ENCODE data around the gene SBF1. TPM values are rescaled to one million over a fixed set of nuclear protein-coding genes. Genes with fewer than 3 reads are reported as not detected.

The SBF1 gene
- total RNA-seq, 2 experiments from 2014 or later = 220 to 227 TPM

- Histone ChIP-seq H3K27me3 (ENCODE audit: control insufficient read depth in 1 of 2, insufficient read depth in 2 of 2, low read length in 2 of 2) (peaks cover 0 to 2% of the 10 kb centered on the region in 2 experiments), H3K4me1 (ENCODE audit: insufficient read depth, low read length) (peaks cover 19% of the 10 kb centered on the region), H3K27ac (ENCODE audit: low read depth in 1 of 2, low read length in 2 of 2) (no peak overlapping the region), H3K4me3 (ENCODE audit: low read length) (peak overlapping the region; percentile 47), H3K36me3 (ENCODE audit: insufficient read depth, low read length) (no peaks in the 10 kb centered on the region), H3K9me3 (ENCODE audit: control insufficient read depth in 1 of 2, insufficient read depth in 1 of 2, low read length in 2 of 2) (no peaks in the 10 kb centered on the region)
- TF ChIP-seq, protein P1, sequence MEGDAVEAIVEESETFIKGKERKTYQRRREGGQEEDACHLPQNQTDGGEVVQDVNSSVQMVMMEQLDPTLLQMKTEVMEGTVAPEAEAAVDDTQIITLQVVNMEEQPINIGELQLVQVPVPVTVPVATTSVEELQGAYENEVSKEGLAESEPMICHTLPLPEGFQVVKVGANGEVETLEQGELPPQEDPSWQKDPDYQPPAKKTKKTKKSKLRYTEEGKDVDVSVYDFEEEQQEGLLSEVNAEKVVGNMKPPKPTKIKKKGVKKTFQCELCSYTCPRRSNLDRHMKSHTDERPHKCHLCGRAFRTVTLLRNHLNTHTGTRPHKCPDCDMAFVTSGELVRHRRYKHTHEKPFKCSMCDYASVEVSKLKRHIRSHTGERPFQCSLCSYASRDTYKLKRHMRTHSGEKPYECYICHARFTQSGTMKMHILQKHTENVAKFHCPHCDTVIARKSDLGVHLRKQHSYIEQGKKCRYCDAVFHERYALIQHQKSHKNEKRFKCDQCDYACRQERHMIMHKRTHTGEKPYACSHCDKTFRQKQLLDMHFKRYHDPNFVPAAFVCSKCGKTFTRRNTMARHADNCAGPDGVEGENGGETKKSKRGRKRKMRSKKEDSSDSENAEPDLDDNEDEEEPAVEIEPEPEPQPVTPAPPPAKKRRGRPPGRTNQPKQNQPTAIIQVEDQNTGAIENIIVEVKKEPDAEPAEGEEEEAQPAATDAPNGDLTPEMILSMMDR (IDR thresholded peaks at IDR 0.05) = no peak
- Mint-ChIP-seq H3K4me3 (peak overlapping the region; percentile 67), H3K27ac (no peak overlapping the region), H3K27me3 (no peaks in the 10 kb centered on the region), H3K9me3 (no peaks in the 10 kb centered on the region), H3K36me3 (ENCODE audit: low read depth) (no peaks in the 10 kb centered on the region), H3K4me1 (ENCODE audit: low read depth) (peaks cover 13% of the 10 kb centered on the region)
- no peak for ATAC-seq (ENCODE audit: poor library complexity)
- POLR2A ChIA-PET = interaction anchor here (0.8 to 2.0 kb wide), 4 partner anchors 12 to 44 kb away, joined by 3 to 8 read pairs (median 4); partner anchors contain the start of genes LMF2 and NCAPH2
- CTCF ChIA-PET = interaction anchor here (0.7 to 1.0 kb wide), 2 partner anchors 43 to 44 kb away, joined by 3 to 4 read pairs; partner anchors contain the start of gene SCO2
- no peak for DNase-seq
- intact Hi-C loops (cut with DNase I, micrococcal nuclease) = no loop called here
Observed at GRCh38 chr22:50482107-50483074, 7.6 kb upstream of the SBF1 start.

DNA sequence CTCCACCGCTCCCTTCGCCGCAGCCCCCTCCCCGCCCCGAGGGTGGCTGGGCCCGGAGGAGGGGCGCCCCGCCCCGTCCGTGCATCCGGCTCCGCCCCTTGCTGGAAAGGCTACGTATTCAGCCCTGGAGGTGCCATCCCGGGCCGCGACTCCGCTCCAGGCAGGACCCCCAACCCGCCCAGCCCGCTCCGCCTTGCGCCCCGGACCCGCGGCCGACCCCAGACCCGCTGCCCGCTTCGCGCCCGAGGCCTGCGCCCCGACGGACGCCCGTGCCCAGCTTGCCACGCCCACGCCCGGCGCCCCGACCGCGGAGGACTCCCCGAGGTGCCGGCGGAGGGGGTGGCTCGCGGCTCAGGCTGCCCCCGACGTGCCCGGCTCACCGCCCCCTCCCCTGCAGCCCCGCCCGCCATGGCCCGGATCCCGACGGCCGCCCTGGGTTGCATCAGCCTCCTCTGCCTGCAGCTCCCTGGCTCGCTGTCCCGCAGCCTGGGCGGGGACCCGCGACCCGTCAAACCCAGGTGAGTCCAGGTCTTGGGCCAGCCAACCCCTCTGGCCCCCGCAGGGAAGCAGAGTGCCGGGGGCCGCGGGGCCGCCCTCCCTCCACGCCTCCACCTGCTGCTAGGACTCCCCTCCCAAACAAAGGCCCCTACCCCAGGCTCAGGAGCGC is 6.7 kb upstream of the SBF1 start, which contains the start of gene ADM2:
TSS of gene ADM2 (plus strand) at position 104 of the 667 bp plus-strand sequence. CDS start at position 409, 305 bp downstream.
- peak within 1 kb of the TSS; percentile 47 for H3K4me3 ChIP-seq (ENCODE audit: low read length)
- Mint-ChIP-seq H3K4me1 (ENCODE audit: low read depth) (peaks cover 13% of the 10 kb centered on the region), H3K9me3 (no peaks in the 10 kb centered on the region), H3K27me3 (no peaks in the 10 kb centered on the region), H3K4me3 (peak within 1 kb of the TSS; percentile 81), H3K36me3 (ENCODE audit: low read depth) (no peaks in the 10 kb centered on the region), H3K27ac (peak within 1 kb of the TSS; percentile 30)
- intact Hi-C loops (cut with DNase I, micrococcal nuclease) = no loop called here
- CTCF ChIA-PET = interaction anchor here (1.0 kb wide), 1 partner anchor 45 kb away, joined by 3 read pairs; no protein-coding TSS in a partner anchor
- H3K9me3 ChIP-seq (ENCODE audit: control insufficient read depth in 1 of 2, insufficient read depth in 1 of 2, low read length in 2 of 2) = no peaks in the 10 kb centered on the region
- H3K4me1 ChIP-seq (ENCODE audit: insufficient read depth, low read length) = peaks cover 17% of the 10 kb centered on the region
- ATAC-seq (ENCODE audit: poor library complexity) (peak; percentile 86), DNase-seq (peak; percentile 43 to 85 (median 65))
- no peak within 1 kb of the TSS for H3K27ac ChIP-seq (ENCODE audit: low read depth in 1 of 2, low read length in 2 of 2)
- H3K27me3 ChIP-seq (ENCODE audit: control insufficient read depth in 1 of 2, insufficient read depth in 2 of 2, low read length in 2 of 2) = peaks cover 0 to 2% of the 10 kb centered on the region in 2 experiments
- H3K36me3 ChIP-seq (ENCODE audit: insufficient read depth, low read length) = no peaks in the 10 kb centered on the region
- TF ChIP-seq, protein P1 (IDR thresholded peaks at IDR 0.05) = no peak
- POLR2A ChIA-PET = interaction anchor here (1.0 to 2.0 kb wide), 3 partner anchors 11 to 45 kb away, joined by 3 to 8 read pairs (median 5); partner anchors contain the start of genes LMF2 and NCAPH2

- Mint-ChIP-seq H3K9me3 (no peaks in the 10 kb centered on the region), H3K27ac (no peak overlapping the region), H3K36me3 (ENCODE audit: low read depth) (no peaks in the 10 kb centered on the region), H3K27me3 (no peaks in the 10 kb centered on the region), H3K4me3 (peak overlapping the region; percentile 81), H3K4me1 (ENCODE audit: low read depth) (peaks cover 9% of the 10 kb centered on the region)
- Histone ChIP-seq H3K27me3 (ENCODE audit: control insufficient read depth in 1 of 2, insufficient read depth in 2 of 2, low read length in 2 of 2) (peaks cover 0 to 2% of the 10 kb centered on the region in 2 experiments), H3K4me3 (ENCODE audit: low read length) (peak overlapping the region; percentile 19), H3K9me3 (ENCODE audit: control insufficient read depth in 1 of 2, insufficient read depth in 1 of 2, low read length in 2 of 2) (no peaks in the 10 kb centered on the region), H3K4me1 (ENCODE audit: insufficient read depth, low read length) (peaks cover 16% of the 10 kb centered on the region), H3K36me3 (ENCODE audit: insufficient read depth, low read length) (no peaks in the 10 kb centered on the region), H3K27ac (ENCODE audit: low read depth in 1 of 2, low read length in 2 of 2) (no peak overlapping the region)
- TF ChIP-seq, protein P1 (IDR thresholded peaks at IDR 0.05) = no peak
- POLR2A ChIA-PET = interaction anchor here (1.0 to 2.0 kb wide), 3 partner anchors 11 to 45 kb away, joined by 3 to 8 read pairs (median 5); partner anchors contain the start of genes LMF2 and NCAPH2
- ATAC-seq (ENCODE audit: poor library complexity) (no peak), DNase-seq (no peak)
- CTCF ChIA-PET = interaction anchor here (1.0 to 2.4 kb wide), 3 partner anchors 17 to 82 kb away, joined by 3 to 7 read pairs (median 3); partner anchors contain the start of gene SYCE3
- intact Hi-C loops (cut with DNase I, micrococcal nuclease) = no loop called here
Observed at GRCh38 chr22:50481045-50481439, 6.2 kb upstream of the SBF1 start.
